C4-2B (cell line): ENCODE data around the gene ARHGAP26.

ENCODE experiments used
- ZFX ChIP-seq: fragments of 450-650 bp; IDR thresholded peaks from 2 replicates; pipeline ENCODE4 v1.6.1; 2017
- TF ChIP-seq, protein P1 (sequence below): fragments of 450-650 bp; conservative IDR thresholded peaks from 2 replicates; pipeline ENCODE4 v1.5.1; 2017; ENCODE audit warnings: mild to moderate bottlenecking

DNA sequence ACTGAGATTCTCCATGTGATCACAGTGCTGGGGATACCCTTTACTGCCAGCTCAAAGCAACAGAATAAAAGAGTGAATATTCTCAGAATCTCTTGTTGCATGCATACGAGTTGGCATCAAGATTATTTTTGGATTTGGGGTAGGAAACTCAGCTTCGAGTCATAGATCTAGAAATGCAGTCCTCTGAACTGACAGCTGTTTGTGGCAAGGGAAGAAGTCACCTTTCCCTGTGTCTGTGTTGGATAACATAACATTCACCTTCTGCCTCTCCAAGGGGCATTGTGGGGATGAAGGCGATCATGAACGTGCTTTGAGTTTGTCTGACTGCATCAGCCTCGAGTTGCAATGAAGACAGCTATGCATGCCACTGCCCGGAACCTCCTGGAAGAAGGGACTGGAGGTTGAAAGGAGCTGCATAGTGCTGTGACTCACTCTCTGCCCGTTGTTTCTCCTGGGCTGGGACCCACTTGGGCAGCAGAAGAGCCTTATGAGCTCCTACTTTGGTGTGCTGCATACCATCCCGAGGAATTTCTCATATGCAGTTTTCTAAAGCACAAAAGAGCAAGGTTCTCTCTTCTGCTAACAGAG is 231.7 kb downstream of the ARHGAP26 start:
- TF ChIP-seq, protein P1, sequence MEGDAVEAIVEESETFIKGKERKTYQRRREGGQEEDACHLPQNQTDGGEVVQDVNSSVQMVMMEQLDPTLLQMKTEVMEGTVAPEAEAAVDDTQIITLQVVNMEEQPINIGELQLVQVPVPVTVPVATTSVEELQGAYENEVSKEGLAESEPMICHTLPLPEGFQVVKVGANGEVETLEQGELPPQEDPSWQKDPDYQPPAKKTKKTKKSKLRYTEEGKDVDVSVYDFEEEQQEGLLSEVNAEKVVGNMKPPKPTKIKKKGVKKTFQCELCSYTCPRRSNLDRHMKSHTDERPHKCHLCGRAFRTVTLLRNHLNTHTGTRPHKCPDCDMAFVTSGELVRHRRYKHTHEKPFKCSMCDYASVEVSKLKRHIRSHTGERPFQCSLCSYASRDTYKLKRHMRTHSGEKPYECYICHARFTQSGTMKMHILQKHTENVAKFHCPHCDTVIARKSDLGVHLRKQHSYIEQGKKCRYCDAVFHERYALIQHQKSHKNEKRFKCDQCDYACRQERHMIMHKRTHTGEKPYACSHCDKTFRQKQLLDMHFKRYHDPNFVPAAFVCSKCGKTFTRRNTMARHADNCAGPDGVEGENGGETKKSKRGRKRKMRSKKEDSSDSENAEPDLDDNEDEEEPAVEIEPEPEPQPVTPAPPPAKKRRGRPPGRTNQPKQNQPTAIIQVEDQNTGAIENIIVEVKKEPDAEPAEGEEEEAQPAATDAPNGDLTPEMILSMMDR = no peak
- no peak for TF ChIP-seq ZFX
